Body of pancreas (tissue), 4 donors: Measurements from ENCODE around the gene GALNT2. TPM values are rescaled to one million over a fixed set of nuclear protein-coding genes. Genes with fewer than 3 reads are reported as not detected.

Source experiments
- ATAC-seq: fragments of 150-250 bp; one replicate; pipeline ENCODE4 v1.9.1; 2016
- DNase-seq, 4 donors: peaks; one replicate each; pipeline ENCODE4 v3.0.0-alpha.2; 2019
- H3K27ac ChIP-seq, 4 donors: fragments of 200-600 bp; sonication (generic); 1 replicate in 3 of 4; 2 replicates in 1 of 4; pipeline versions ENCODE4 v1.5.1 to v1.6.1; 2016 to 2019; ENCODE audit warnings: mild to moderate bottlenecking in 1 of 4, mixed read lengths in 1 of 4, moderate library complexity in 1 of 4
- H3K27me3 ChIP-seq, 2 donors: fragments of 200-600 bp; sonication (generic); one replicate each; pipeline ENCODE4 v1.6.0; 2016; ENCODE audit warnings: mild to moderate bottlenecking in 1 of 2
- H3K36me3 ChIP-seq, 2 donors: fragments of 200-600 bp; sonication (generic); replicated peaks in 1 of 2; 2 replicates each; pipeline ENCODE4 v1.5.1; 2016; ENCODE audit warnings: low read depth in 2 of 2; ENCODE audit not compliant: insufficient read depth in 1 of 2
- H3K4me1 ChIP-seq: fragments of 200-600 bp; sonication (generic); one replicate; pipeline ENCODE4 v1.6.0; 2016
- H3K4me3 ChIP-seq, 2 donors: fragments of 200-600 bp; sonication (generic); 1 replicate in 1 of 2; 2 replicates in 1 of 2; pipeline ENCODE4 v1.5.1; 2016 to 2019
- H3K9me3 ChIP-seq, 3 donors: fragments of 200-600 bp; sonication (generic); 1 replicate in 2 of 3; 2 replicates in 1 of 3; pipeline ENCODE4 v1.5.1; 2016
- POLR2A ChIP-seq, 3 donors: fragments of 450-650 bp; IDR thresholded peaks; one replicate each; pipeline ENCODE4 v1.6.1; 2016; ENCODE audit warnings: antibody characterized with exemption in 3 of 3, mild to moderate bottlenecking in 2 of 3
- WGBS, 2 donors: methylation state at CpG; one replicate each; pipeline ENCODE4 v1.1.5; 2017; 5-methylcytosine and 5-hydroxymethylcytosine counted together
- intact Hi-C: fragments of 100-400 bp; cut with DNase I; formaldehyde crosslinking; loops from one replicate; pipeline ENCODE4 v1.15.1; 2023
- total RNA-seq, 2 donors: library from RNA; depleted of rRNA; stranded (reverse); fragments of >200 nt; gene quantifications; one replicate each; pipeline ENCODE4 v1.1.0, GENCODE V29; 2016
- TF ChIP-seq, protein P1 (sequence below), 7 experiments: fragments of 450-650 bp in 4 of 7; fragments of 200-600 bp in 3 of 7; sonication (generic) in 3 of 7; IDR thresholded peaks; one replicate each; pipeline ENCODE4 v1.5.1; 2016 to 2019; ENCODE audit warnings: antibody characterized with exemption in 7 of 7

Gene GALNT2
- total RNA-seq, 2 donors from 2014 or later = 45.9 to 68.6 TPM

DNA sequence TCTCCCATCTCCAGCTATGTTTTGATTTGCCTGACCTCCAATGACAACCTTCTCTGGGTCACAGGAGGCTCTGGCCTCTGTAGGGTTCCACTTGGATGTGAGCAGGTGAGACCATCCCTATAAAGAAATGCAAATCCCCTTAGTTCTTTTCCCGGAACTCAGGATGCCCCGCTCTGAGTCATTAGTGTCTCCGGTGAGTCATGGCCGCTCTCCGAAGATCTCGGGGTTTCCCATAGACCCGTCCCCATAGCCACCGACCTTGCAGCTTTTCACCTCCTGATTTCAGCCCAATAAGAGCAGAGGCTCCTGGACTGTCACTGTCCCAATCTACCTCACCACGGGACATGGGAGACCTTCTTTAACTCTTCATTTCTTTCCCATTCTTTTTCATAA is 260.9 kb downstream of the GALNT2 start:
- Histone ChIP-seq H3K27me3 (no peaks in the 10 kb centered on the region), H3K27ac (no peak overlapping the region), H3K4me3 (no peak overlapping the region), H3K36me3 (peaks cover 0 to 8% of the 10 kb centered on the region in 2 donors), H3K9me3 (no peaks in the 10 kb centered on the region), H3K4me1 (peaks cover 11% of the 10 kb centered on the region)
- intact Hi-C loops = no loop called here
- 91 to 96% methylated on average over 9 of the region's 9 CpGs for WGBS, 2 donors
- no peak for ATAC-seq
- DNase-seq = no peak
- no peak for TF ChIP-seq POLR2A (IDR thresholded peaks at IDR 0.05)
- TF ChIP-seq, protein P1, sequence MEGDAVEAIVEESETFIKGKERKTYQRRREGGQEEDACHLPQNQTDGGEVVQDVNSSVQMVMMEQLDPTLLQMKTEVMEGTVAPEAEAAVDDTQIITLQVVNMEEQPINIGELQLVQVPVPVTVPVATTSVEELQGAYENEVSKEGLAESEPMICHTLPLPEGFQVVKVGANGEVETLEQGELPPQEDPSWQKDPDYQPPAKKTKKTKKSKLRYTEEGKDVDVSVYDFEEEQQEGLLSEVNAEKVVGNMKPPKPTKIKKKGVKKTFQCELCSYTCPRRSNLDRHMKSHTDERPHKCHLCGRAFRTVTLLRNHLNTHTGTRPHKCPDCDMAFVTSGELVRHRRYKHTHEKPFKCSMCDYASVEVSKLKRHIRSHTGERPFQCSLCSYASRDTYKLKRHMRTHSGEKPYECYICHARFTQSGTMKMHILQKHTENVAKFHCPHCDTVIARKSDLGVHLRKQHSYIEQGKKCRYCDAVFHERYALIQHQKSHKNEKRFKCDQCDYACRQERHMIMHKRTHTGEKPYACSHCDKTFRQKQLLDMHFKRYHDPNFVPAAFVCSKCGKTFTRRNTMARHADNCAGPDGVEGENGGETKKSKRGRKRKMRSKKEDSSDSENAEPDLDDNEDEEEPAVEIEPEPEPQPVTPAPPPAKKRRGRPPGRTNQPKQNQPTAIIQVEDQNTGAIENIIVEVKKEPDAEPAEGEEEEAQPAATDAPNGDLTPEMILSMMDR (IDR thresholded peaks at IDR 0.05) = no peak

DNA sequence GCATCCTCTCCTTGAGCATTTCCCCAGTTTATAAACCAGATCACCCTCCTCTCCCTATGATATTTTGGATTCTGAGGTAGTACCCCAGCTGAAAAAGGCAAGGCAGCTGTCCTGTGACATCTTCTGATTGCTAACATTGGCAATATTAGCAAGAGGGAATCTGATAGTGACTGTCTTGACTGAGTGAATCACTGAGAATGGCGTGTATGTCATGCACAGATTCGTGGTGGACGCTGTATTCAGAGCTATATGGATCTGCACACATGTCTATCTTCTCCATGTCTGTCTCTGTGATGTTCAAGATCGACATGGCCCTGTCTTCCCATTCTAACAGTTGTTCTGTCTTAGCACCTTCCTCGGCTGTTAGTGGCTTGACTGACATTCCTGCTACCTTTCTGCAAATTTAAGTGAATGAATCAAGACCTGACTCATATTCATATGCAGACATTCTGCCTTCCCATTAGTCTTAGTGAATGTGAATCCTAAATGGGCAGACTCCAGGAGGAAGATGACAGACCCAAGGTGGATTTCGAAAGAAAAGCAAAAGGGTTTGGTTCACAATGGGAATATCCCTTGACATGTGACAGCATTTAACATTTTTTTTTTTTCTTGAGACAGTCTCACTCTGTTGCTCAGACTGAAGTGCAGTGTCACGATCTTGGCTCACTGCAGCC is 261.4 kb downstream of the GALNT2 start:
- 90 to 95% methylated on average over 7 of the region's 7 CpGs for WGBS, 2 donors

DNA sequence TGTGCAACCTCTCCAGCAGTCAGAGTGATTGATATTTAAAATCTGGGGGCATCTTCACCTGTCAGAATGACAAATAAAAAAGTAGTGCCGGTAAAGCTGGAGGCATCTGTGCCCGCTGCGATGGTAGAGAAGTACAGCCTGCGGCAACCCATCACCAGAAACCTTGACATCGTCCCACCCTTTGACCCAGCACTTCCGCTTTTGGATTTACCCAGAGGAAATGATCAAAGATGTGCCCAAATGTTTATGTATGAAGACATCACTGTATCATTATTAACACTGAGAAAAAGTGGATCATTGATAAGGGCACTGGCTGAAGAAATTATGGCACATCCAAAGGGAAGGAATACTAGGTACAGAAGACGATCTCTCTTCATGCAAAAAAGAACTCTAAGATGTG is 263.1 kb downstream of the GALNT2 start:
- H3K4me1 ChIP-seq = peaks cover 11% of the 10 kb centered on the region
- no peaks in the 10 kb centered on the region for H3K9me3 ChIP-seq
- WGBS, 2 donors = 92 to 93% methylated on average over 7 of the region's 7 CpGs
- no peak for ATAC-seq
- peaks cover 0 to 4% of the 10 kb centered on the region in 2 donors for H3K36me3 ChIP-seq
- no peaks in the 10 kb centered on the region for H3K27me3 ChIP-seq
- no peak for TF ChIP-seq POLR2A (IDR thresholded peaks at IDR 0.05)
- TF ChIP-seq, protein P1 (IDR thresholded peaks at IDR 0.05) = no peak
- intact Hi-C loops = no loop called here
- no peak overlapping the region for H3K27ac ChIP-seq
- H3K4me3 ChIP-seq = no peak overlapping the region
- no peak for DNase-seq

More for the DNA sequence above, 261.4 kb downstream of the GALNT2 start:
- no peak for DNase-seq
- TF ChIP-seq, protein P1 (IDR thresholded peaks at IDR 0.05) = no peak
- no peak for TF ChIP-seq POLR2A (IDR thresholded peaks at IDR 0.05)
- Histone ChIP-seq H3K36me3 (peaks cover 0 to 7% of the 10 kb centered on the region in 2 donors), H3K4me3 (no peak overlapping the region), H3K9me3 (no peaks in the 10 kb centered on the region), H3K27me3 (no peaks in the 10 kb centered on the region), H3K27ac (no peak overlapping the region), H3K4me1 (peaks cover 11% of the 10 kb centered on the region)
- no peak for ATAC-seq
- intact Hi-C loops = no loop called here
